IMR-90 (cell line): Measurements from ENCODE around the gene HDAC9. TPM values are rescaled to one million over a fixed set of nuclear protein-coding genes. Genes with fewer than 3 reads are reported as not detected.

ENCODE experiments used
- ATAC-seq: fragments of 200-7000 bp; cut with Tn5 transposase; 2 replicates; pipeline ENCODE4 v1.9.1; 2020; ENCODE audit warnings: low read depth, mild to moderate bottlenecking, moderate library complexity
- BruUV-seq: library from RNA; stranded (reverse); fragments of 400-500 nt; replicated peaks from 2 replicates; lab custom pipeline; 2021; lab: Mats Ljungman, UMichigan
- CTCF ChIA-PET: fragments of 300-600 bp; formaldehyde crosslinking; extraction: SDS; loops from one replicate; lab custom pipeline; 2021; ENCODE audit warnings: antibody characterized with exemption; lab: Yijun Ruan, JAX
- POLR2A ChIA-PET: fragments of 300-600 bp; sonication (Branson Sonifier 250); formaldehyde crosslinking; loops from one replicate; lab custom pipeline; 2022; ENCODE audit warnings: antibody characterized with exemption; ENCODE audit not compliant: unreplicated experiment; lab: Charles Lee
- DNase-seq: peaks from one replicate; pipeline ENCODE4 v3.0.0; 2013
- H2AFZ ChIP-seq: replicated peaks from 2 replicates; pipeline ENCODE3; 2013; ENCODE audit warnings: low read length, mild to moderate bottlenecking; ENCODE audit not compliant: poor library complexity
- H2AK5ac ChIP-seq: 2 replicates; pipeline ENCODE4 v1.6.1; 2013; ENCODE audit warnings: low read depth, low read length, inconsistent platforms
- H2AK9ac ChIP-seq: replicated peaks from 2 replicates; pipeline ENCODE3; 2013; ENCODE audit warnings: mild to moderate bottlenecking, low read depth, low read length, moderate library complexity; ENCODE audit not compliant: poor library complexity
- H2BK120ac ChIP-seq: 2 replicates; pipeline ENCODE4 v1.6.1; 2013; ENCODE audit warnings: low read depth, low read length, inconsistent platforms
- H2BK15ac ChIP-seq: 3 replicates; pipeline ENCODE4 v1.6.1; 2013; ENCODE audit warnings: low read depth, low read length, inconsistent platforms
- H2BK20ac ChIP-seq: 2 replicates; pipeline ENCODE4 v1.6.1; 2013; ENCODE audit warnings: low read depth, mild to moderate bottlenecking, inconsistent platforms, low read length, moderate library complexity
- H2BK5ac ChIP-seq: 2 replicates; pipeline ENCODE4 v1.6.1; 2013; ENCODE audit warnings: mild to moderate bottlenecking, low read depth, low read length, inconsistent platforms; ENCODE audit not compliant: poor library complexity, severe bottlenecking
- H3K14ac ChIP-seq: replicated peaks from 2 replicates; pipeline ENCODE4 v1.6.1; 2013; ENCODE audit warnings: low read depth, low read length, inconsistent platforms
- H3K18ac ChIP-seq: 2 replicates; pipeline ENCODE4 v1.6.1; 2013; ENCODE audit warnings: low read depth, low read length, control low read depth
- H3K23ac ChIP-seq: 2 replicates; pipeline ENCODE4 v1.6.1; 2013; ENCODE audit warnings: low read depth, low read length, inconsistent platforms
- H3K27ac ChIP-seq: 2 replicates; pipeline ENCODE4 v1.5.1; 2013; ENCODE audit warnings: mild to moderate bottlenecking, control low read depth, low read length; ENCODE audit not compliant: insufficient read depth
- H3K27me3 ChIP-seq: 2 replicates; pipeline ENCODE4 v1.6.1; 2013; ENCODE audit warnings: low read length; ENCODE audit not compliant: control insufficient read depth, insufficient read depth
- H3K36me3 ChIP-seq: 2 replicates; pipeline ENCODE4 v1.6.1; 2013; ENCODE audit warnings: low read length, mixed read lengths; ENCODE audit not compliant: control insufficient read depth, insufficient read depth
- H3K4ac ChIP-seq: 2 replicates; pipeline ENCODE4 v1.6.1; 2013; ENCODE audit warnings: low read depth, low read length, inconsistent platforms
- H3K4me1 ChIP-seq: 2 replicates; pipeline ENCODE4 v1.6.1; 2013; ENCODE audit warnings: low read length, mixed read lengths; ENCODE audit not compliant: control insufficient read depth, insufficient read depth
- H3K4me2 ChIP-seq: 2 replicates; pipeline ENCODE4 v1.6.1; 2013; ENCODE audit warnings: low read depth, mild to moderate bottlenecking, control low read depth, low read length, moderate library complexity
- H3K4me3 ChIP-seq: 2 replicates; pipeline ENCODE4 v1.5.1; 2013; ENCODE audit warnings: low read depth, mild to moderate bottlenecking, control low read depth, low read length, moderate library complexity; ENCODE audit not compliant: insufficient read depth
- H3K56ac ChIP-seq: 2 replicates; pipeline ENCODE4 v1.6.1; 2013; ENCODE audit warnings: low read length, inconsistent platforms; ENCODE audit not compliant: insufficient read depth; ENCODE audit errors: extremely low read depth
- H3K79me1 ChIP-seq, 2 experiments: 2 replicates each; pipeline ENCODE4 v1.6.1; 2013; ENCODE audit warnings: low read length in 2 of 2, inconsistent platforms in 1 of 2, low read depth in 1 of 2
- H3K9ac ChIP-seq: 2 replicates; pipeline ENCODE4 v1.6.1; 2013; ENCODE audit warnings: low read depth, low read length, control low read depth
- H3K9me1 ChIP-seq: 2 replicates; pipeline ENCODE4 v1.6.1; 2013; ENCODE audit warnings: low read length, inconsistent platforms; ENCODE audit not compliant: insufficient read depth
- H3K9me3 ChIP-seq: 2 replicates; pipeline ENCODE4 v1.6.1; 2013; ENCODE audit warnings: low read length; ENCODE audit not compliant: control insufficient read depth, insufficient read depth
- H4K20me1 ChIP-seq: 2 replicates; pipeline ENCODE4 v1.6.1; 2013; ENCODE audit warnings: low read length, inconsistent platforms; ENCODE audit not compliant: insufficient read depth
- H4K5ac ChIP-seq: 2 replicates; pipeline ENCODE4 v1.6.1; 2013; ENCODE audit warnings: mild to moderate bottlenecking, low read depth, low read length, control low read depth
- H4K8ac ChIP-seq, 2 experiments: 2 replicates each; pipeline ENCODE4 v1.6.1; 2013; ENCODE audit warnings: low read depth in 2 of 2, low read length in 2 of 2, control low read depth in 1 of 2, inconsistent platforms in 1 of 2
- H4K91ac ChIP-seq: 2 replicates; pipeline ENCODE4 v1.6.1; 2013; ENCODE audit warnings: low read depth, low read length, inconsistent platforms; ENCODE audit not compliant: insufficient read depth
- CEBPB ChIP-seq: IDR thresholded peaks from 2 replicates; pipeline ENCODE4 v1.6.1; 2012; ENCODE audit warnings: low read depth, low read length, improper control_type of control experiment
- CHD1 ChIP-seq: IDR thresholded peaks from 2 replicates; pipeline ENCODE4 v1.6.1; 2012; ENCODE audit warnings: low read depth, low read length, improper control_type of control experiment
- ELK1 ChIP-seq: fragments of 150-350 bp; IDR thresholded peaks from 2 replicates; pipeline ENCODE4 v1.6.1; 2016; ENCODE audit warnings: low read depth, mild to moderate bottlenecking, low read length, moderate library complexity, borderline replicate concordance
- FOS ChIP-seq: fragments of 150-350 bp; IDR thresholded peaks from 2 replicates; pipeline ENCODE4 v1.6.1; 2016; ENCODE audit warnings: low read depth, low read length
- MAFK ChIP-seq: IDR thresholded peaks from 2 replicates; pipeline ENCODE4 v1.6.1; 2012; ENCODE audit warnings: low read depth, low read length, improper control_type of control experiment
- NFE2L2 ChIP-seq: fragments of 150-350 bp; IDR thresholded peaks from 2 replicates; pipeline ENCODE4 v1.6.1; 2016; ENCODE audit warnings: low read depth, mild to moderate bottlenecking, low read length
- POLR2A ChIP-seq: IDR thresholded peaks from 2 replicates; pipeline ENCODE4 v1.6.1; 2012; ENCODE audit warnings: mild to moderate bottlenecking, low read depth, low read length
- RFX5 ChIP-seq: IDR thresholded peaks from 2 replicates; pipeline ENCODE4 v1.8.0; 2012; ENCODE audit warnings: low read depth, mild to moderate bottlenecking, low read length, moderate library complexity
- SMC3 ChIP-seq: fragments of 150-350 bp; IDR thresholded peaks from 2 replicates; pipeline ENCODE4 v1.6.1; 2016; ENCODE audit warnings: low read depth, mild to moderate bottlenecking, antibody characterized with exemption, low read length, moderate library complexity
- WGBS, 2 experiments: methylation state at CpG; one replicate each; pipeline versions ENCODE4 v1.1.5 to v1.1.7; 2013; ENCODE audit warnings: missing lambda C conversion rate in 2 of 2; ENCODE audit not compliant: insufficient read length in 1 of 2; ENCODE audit errors: extremely low coverage in 2 of 2; 5-methylcytosine and 5-hydroxymethylcytosine counted together
- dilution Hi-C: fragments of 300-500 bp; cut with HindIII; formaldehyde crosslinking; loops from one replicate; pipeline ENCODE4 v1.14.3; 2018; ENCODE audit warnings: low sequenced_read_pairs; ENCODE audit not compliant: unreplicated experiment
- in situ Hi-C: fragments of 300-500 bp; cut with MboI; formaldehyde crosslinking; loops from 3 replicates; pipeline ENCODE4 v1.14.3; 2019; ENCODE audit warnings: low sequenced_read_pairs, inconsistent platforms, mixed read lengths
- intact Hi-C: fragments of 100-400 bp; cut with micrococcal nuclease; formaldehyde crosslinking; loops from 2 replicates; pipeline ENCODE4 v1.10.0; 2022
- polyA plus RNA-seq, 3 experiments: library from polyadenylated mRNA; depleted of rRNA; stranded (reverse); fragments of >200 nt; gene quantifications; 2 replicates each; pipeline ENCODE4 v1.2.3, GENCODE V29; 2012; ENCODE audit warnings: low replicate concordance in 1 of 3
- total RNA-seq: library from RNA; depleted of rRNA; stranded (reverse); fragments of >200 nt; gene quantifications from 2 replicates; pipeline ENCODE4 v1.2.3, GENCODE V29; 2012
- TF ChIP-seq, protein P1 (sequence below): conservative IDR thresholded peaks from 2 replicates; pipeline ENCODE4 v1.5.1; 2012; ENCODE audit warnings: mild to moderate bottlenecking, low read depth, low read length, improper control_type of control experiment

Gene HDAC9
- total and polyA plus RNA-seq, 2 of the 4 experiments (the other 2 are of a cell fraction), result 4.3 to 24.7 TPM

GRCh38 chr7:18906901-18907300 lies 411.4 kb downstream of the HDAC9 start:
- no peak overlapping the region for H2AFZ ChIP-seq
- H3K18ac ChIP-seq, result no peak overlapping the region
- no peak overlapping the region for H2BK120ac ChIP-seq
- H4K20me1 ChIP-seq, result no peaks in the 10 kb centered on the region
- no peaks in the 10 kb centered on the region for H3K9me1 ChIP-seq
- no peak overlapping the region for H2AK5ac ChIP-seq
- no peak overlapping the region for H2AK9ac ChIP-seq
- no peak overlapping the region for H3K14ac ChIP-seq
- no peaks in the 10 kb centered on the region for H3K9me3 ChIP-seq
- H3K36me3 ChIP-seq, result no peaks in the 10 kb centered on the region
- ChIA-PET POLR2A (no interaction called here), CTCF (interaction anchor here (0.5 to 0.9 kb wide), 2 partner anchors 9 to 304 kb away, joined by 3 read pairs; no protein-coding TSS in a partner anchor)
- no peak overlapping the region for H3K27ac ChIP-seq
- dilution Hi-C loops (no loop called here), in situ Hi-C loops (no loop called here), intact Hi-C loops (no loop called here)
- no peaks in the 10 kb centered on the region for H3K79me1 ChIP-seq
- no peak overlapping the region for H3K4me3 ChIP-seq
- no peaks in the 10 kb centered on the region for H3K27me3 ChIP-seq
- no peak overlapping the region for H3K9ac ChIP-seq
- H2BK15ac ChIP-seq, result no peak overlapping the region
- H4K5ac ChIP-seq, result no peak overlapping the region
- H3K4me2 ChIP-seq, result no peak overlapping the region
- H2BK20ac ChIP-seq, result no peak overlapping the region
- ATAC-seq, result no peak
- TF ChIP-seq CHD1, result no peak
- TF ChIP-seq CEBPB, result no peak
- TF ChIP-seq NFE2L2, result no peak
- no peak for TF ChIP-seq ELK1
- TF ChIP-seq, protein P1, sequence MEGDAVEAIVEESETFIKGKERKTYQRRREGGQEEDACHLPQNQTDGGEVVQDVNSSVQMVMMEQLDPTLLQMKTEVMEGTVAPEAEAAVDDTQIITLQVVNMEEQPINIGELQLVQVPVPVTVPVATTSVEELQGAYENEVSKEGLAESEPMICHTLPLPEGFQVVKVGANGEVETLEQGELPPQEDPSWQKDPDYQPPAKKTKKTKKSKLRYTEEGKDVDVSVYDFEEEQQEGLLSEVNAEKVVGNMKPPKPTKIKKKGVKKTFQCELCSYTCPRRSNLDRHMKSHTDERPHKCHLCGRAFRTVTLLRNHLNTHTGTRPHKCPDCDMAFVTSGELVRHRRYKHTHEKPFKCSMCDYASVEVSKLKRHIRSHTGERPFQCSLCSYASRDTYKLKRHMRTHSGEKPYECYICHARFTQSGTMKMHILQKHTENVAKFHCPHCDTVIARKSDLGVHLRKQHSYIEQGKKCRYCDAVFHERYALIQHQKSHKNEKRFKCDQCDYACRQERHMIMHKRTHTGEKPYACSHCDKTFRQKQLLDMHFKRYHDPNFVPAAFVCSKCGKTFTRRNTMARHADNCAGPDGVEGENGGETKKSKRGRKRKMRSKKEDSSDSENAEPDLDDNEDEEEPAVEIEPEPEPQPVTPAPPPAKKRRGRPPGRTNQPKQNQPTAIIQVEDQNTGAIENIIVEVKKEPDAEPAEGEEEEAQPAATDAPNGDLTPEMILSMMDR, result no peak
- TF ChIP-seq SMC3, result no peak
- TF ChIP-seq RFX5, result no peak
- no peak for TF ChIP-seq MAFK
- no peak for TF ChIP-seq POLR2A
- TF ChIP-seq FOS, result no peak
- H3K23ac ChIP-seq, result no peak overlapping the region
- no peak overlapping the region for H4K91ac ChIP-seq
- no peak overlapping the region for H3K56ac ChIP-seq
- BruUV-seq, result no TSS peak
- H2BK5ac ChIP-seq, result no peak overlapping the region
- no peak overlapping the region for H4K8ac ChIP-seq
- WGBS, 2 experiments, result no CpG with 5 or more reads among the region's 2 CpGs
- no peak overlapping the region for H3K4ac ChIP-seq
- DNase-seq, result no peak
- no peaks in the 10 kb centered on the region for H3K4me1 ChIP-seq
